Karpas-422 (cell line): ENCODE results near the gene LIPM. TPM values are rescaled to one million over a fixed set of nuclear protein-coding genes. Genes with fewer than 3 reads are reported as not detected.

Experiments
- DNase-seq: peaks from one replicate; pipeline ENCODE4 v3.0.0-alpha.2; 2015
- H2AFZ ChIP-seq: fragments of 200-600 bp; sonication (generic); 2 replicates; pipeline ENCODE4 v1.6.1; 2014; ENCODE audit warnings: antibody characterized with exemption, low read length, mixed read lengths
- H3K27ac ChIP-seq: fragments of 200-600 bp; sonication (generic); 2 replicates; pipeline ENCODE4 v1.5.1; 2014; ENCODE audit warnings: mild to moderate bottlenecking, low read length, moderate library complexity
- H3K27me3 ChIP-seq: fragments of 200-600 bp; sonication (generic); 2 replicates; pipeline ENCODE4 v1.6.1; 2014; ENCODE audit warnings: low read length, mixed read lengths
- H3K36me3 ChIP-seq: fragments of 200-600 bp; sonication (generic); 2 replicates; pipeline ENCODE4 v1.6.1; 2014; ENCODE audit warnings: low read length, mixed read lengths; ENCODE audit not compliant: insufficient read depth
- H3K4me1 ChIP-seq: fragments of 200-600 bp; sonication (generic); 2 replicates; pipeline ENCODE4 v1.6.1; 2014; ENCODE audit warnings: mild to moderate bottlenecking, low read length, mixed read lengths
- H3K4me2 ChIP-seq: fragments of 200-600 bp; sonication (generic); 2 replicates; pipeline ENCODE4 v1.6.1; 2014; ENCODE audit warnings: low read length, low read depth, mild to moderate bottlenecking; ENCODE audit not compliant: poor library complexity, severe bottlenecking
- H3K4me3 ChIP-seq: fragments of 200-600 bp; sonication (generic); 2 replicates; pipeline ENCODE4 v1.5.1; 2014; ENCODE audit warnings: mild to moderate bottlenecking, antibody characterized with exemption, low read length, mixed read lengths
- H3K79me2 ChIP-seq: fragments of 200-600 bp; sonication (generic); 2 replicates; pipeline ENCODE4 v1.6.1; 2014; ENCODE audit warnings: mild to moderate bottlenecking, low read length, mixed read lengths
- H3K9ac ChIP-seq: fragments of 200-600 bp; sonication (generic); 2 replicates; pipeline ENCODE4 v1.6.0; 2014; ENCODE audit warnings: low read length
- H3K9me2 ChIP-seq: fragments of 200-600 bp; sonication (generic), shearing (Covaris generic); replicated peaks from 2 replicates; pipeline ENCODE4 v1.6.0; 2014; ENCODE audit warnings: mild to moderate bottlenecking, low read length, moderate library complexity; ENCODE audit not compliant: insufficient read depth
- H3K9me3 ChIP-seq: fragments of 300-700, 200-600 bp; sonication (generic); 2 replicates; pipeline ENCODE4 v1.6.1; 2014; ENCODE audit warnings: low read length, mixed read lengths
- H4K20me1 ChIP-seq: fragments of 200-600 bp; sonication (generic); 2 replicates; pipeline ENCODE4 v1.6.1; 2014; ENCODE audit warnings: mild to moderate bottlenecking, antibody characterized with exemption, low read length, low read depth; ENCODE audit not compliant: insufficient read depth
- total RNA-seq: library from RNA; depleted of rRNA; stranded (reverse); fragments of >200 nt; shearing (Covaris generic); gene quantifications from 2 replicates; pipeline ENCODE4 v1.2.3, GENCODE V29; 2014; ENCODE audit warnings: low replicate concordance; rRNA removed

LIPM gene
- not detected in 2 replicates for total RNA-seq

DNA sequence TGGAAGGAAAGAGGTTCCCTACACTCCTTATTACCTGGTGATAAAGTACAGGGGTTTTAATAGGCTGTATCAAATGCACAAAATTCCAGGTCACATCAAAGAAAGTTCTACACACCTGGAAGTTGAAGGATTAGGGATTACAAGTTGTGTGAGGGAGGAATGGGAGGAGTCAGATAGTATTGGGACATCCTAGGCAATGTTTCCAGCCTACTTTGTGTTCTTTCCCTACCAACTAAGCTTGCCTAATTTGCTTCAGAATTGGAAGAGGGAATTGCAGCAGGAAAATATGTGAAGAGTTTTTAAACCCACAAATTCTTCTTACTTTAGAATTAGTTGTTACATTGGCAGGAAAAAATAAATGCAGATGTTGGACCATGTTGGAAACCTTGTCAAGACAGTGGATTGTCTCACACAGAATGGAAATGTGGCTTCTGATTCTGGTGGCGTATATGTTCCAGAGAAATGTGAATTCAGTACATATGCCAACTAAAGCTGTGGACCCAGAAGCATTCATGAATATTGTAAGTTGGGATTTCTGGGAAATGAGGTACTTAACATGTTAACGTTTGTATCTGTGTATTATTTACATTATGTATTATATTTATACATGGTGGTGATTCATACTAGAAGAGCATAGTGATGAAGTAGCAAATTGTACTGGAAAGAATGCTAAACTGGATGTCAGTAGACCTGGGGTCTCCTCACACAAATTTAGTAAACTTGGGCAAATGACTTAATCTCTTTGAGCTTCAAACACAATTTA, at the start of gene LIPM:
Gene LIPM (plus strand): TSS at position 208 of the 763 bp plus-strand sequence. CDS start 167 bp downstream, at position 375.
- no peak within 1 kb of the TSS for H2AFZ ChIP-seq
- no peaks in the 10 kb centered on the region for H3K4me1 ChIP-seq
- no peaks in the 10 kb centered on the region for H3K9me3 ChIP-seq
- H3K4me2 ChIP-seq = no peak within 1 kb of the TSS
- DNase-seq = no peak
- no peak within 1 kb of the TSS for H3K27ac ChIP-seq
- no peaks in the 10 kb centered on the region for H3K27me3 ChIP-seq
- no peak within 1 kb of the TSS for H3K9ac ChIP-seq
- H3K36me3 ChIP-seq = no peaks in the 10 kb centered on the region
- no peaks in the 10 kb centered on the region for H4K20me1 ChIP-seq
- no peak within 1 kb of the TSS for H3K4me3 ChIP-seq
- H3K9me2 ChIP-seq = no peaks in the 10 kb centered on the region
- H3K79me2 ChIP-seq = no peaks in the 10 kb centered on the region

DNA sequence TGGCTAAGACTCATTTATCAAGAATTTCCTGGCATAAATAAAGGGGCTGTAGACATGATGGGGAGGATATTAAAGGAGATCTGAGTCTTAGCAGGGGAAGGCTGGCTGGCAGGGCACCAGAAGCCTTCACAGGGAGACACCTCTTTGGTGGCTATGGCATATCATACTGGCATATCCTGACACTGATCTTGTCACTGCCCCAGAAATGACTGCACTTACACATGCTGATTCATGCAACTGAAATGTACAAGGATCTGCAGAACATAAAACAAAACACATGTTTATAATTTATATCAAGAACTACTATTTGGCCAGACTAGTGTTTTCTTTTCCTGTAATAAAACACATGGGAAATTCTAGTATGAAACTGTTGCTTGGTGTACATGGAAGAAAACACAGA, 48.2 kb upstream of the LIPM start:
- Histone ChIP-seq H3K9me3 (no peaks in the 10 kb centered on the region), H3K27ac (no peak overlapping the region), H3K4me3 (no peak overlapping the region), H3K4me1 (no peaks in the 10 kb centered on the region), H3K9me2 (no peaks in the 10 kb centered on the region), H3K9ac (no peak overlapping the region), H2AFZ (no peak overlapping the region), H4K20me1 (no peaks in the 10 kb centered on the region), H3K4me2 (no peak overlapping the region), H3K36me3 (no peaks in the 10 kb centered on the region), H3K27me3 (no peaks in the 10 kb centered on the region), H3K79me2 (no peaks in the 10 kb centered on the region)
- DNase-seq = no peak

DNA sequence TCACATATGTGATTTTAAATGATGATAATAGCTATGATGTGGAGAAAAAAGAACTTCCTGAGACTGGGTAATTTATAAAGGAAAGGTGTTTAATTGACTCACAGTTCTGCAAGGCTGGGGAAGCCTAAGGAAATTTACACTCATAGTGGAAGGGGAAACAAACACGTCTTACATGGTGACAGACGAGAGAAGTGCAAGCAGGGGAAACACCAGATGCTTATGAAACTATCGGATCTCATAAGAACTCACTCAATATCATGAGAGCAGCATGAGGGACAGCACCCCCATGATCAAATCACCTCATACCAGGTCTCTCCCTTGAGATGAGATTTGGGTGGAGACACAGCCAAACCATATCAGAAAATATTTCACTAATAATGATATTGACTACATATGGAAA, 46.8 kb upstream of the LIPM start:
- H3K9ac ChIP-seq = no peak overlapping the region
- H3K79me2 ChIP-seq = no peaks in the 10 kb centered on the region
- DNase-seq = no peak
- H3K4me3 ChIP-seq = no peak overlapping the region
- no peak overlapping the region for H2AFZ ChIP-seq
- H3K9me2 ChIP-seq = no peaks in the 10 kb centered on the region
- no peaks in the 10 kb centered on the region for H4K20me1 ChIP-seq
- no peaks in the 10 kb centered on the region for H3K4me1 ChIP-seq
- H3K27me3 ChIP-seq = no peaks in the 10 kb centered on the region
- no peaks in the 10 kb centered on the region for H3K36me3 ChIP-seq
- H3K9me3 ChIP-seq = no peaks in the 10 kb centered on the region
- H3K27ac ChIP-seq = no peak overlapping the region
- H3K4me2 ChIP-seq = no peak overlapping the region

DNA sequence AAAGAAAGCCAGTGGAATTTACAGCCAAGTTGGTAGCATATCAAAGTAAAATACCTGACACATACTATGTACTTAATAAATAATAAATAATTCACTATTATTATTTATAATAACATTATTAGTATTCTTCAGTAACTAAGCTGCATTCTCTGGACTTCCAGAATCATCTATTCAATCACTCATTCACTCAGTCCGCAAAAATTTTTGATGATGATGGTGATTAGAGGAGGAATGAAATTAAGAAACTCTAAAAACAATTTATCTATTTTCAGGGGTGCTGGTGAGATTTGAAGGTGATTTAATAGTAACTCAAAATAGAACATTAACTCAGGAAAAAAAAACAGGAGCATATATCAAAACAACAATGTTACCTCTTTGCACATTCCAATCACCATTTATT, 45.9 kb upstream of the LIPM start:
- no peak for DNase-seq
- no peaks in the 10 kb centered on the region for H3K9me2 ChIP-seq
- H3K79me2 ChIP-seq = no peaks in the 10 kb centered on the region
- no peak overlapping the region for H2AFZ ChIP-seq
- H3K36me3 ChIP-seq = no peaks in the 10 kb centered on the region
- no peak overlapping the region for H3K27ac ChIP-seq
- no peaks in the 10 kb centered on the region for H3K9me3 ChIP-seq
- no peaks in the 10 kb centered on the region for H4K20me1 ChIP-seq
- no peak overlapping the region for H3K9ac ChIP-seq
- H3K4me2 ChIP-seq = no peak overlapping the region
- H3K27me3 ChIP-seq = no peaks in the 10 kb centered on the region
- H3K4me3 ChIP-seq = no peak overlapping the region
- no peaks in the 10 kb centered on the region for H3K4me1 ChIP-seq

GRCh38 chr10:88759366-88760101, 43.0 kb upstream of the LIPM start, which contains the start of gene LIPN:
Gene LIPN (plus strand): TSS chr10:88760020. CDS start chr10:88761406, 1,386 bp downstream.
- peak within 1 kb of the TSS; percentile 67 for H2AFZ ChIP-seq
- no peaks in the 10 kb centered on the region for H3K79me2 ChIP-seq
- no peaks in the 10 kb centered on the region for H3K4me1 ChIP-seq
- peak; percentile 43 for DNase-seq
- no peaks in the 10 kb centered on the region for H4K20me1 ChIP-seq
- H3K9me2 ChIP-seq = no peaks in the 10 kb centered on the region
- H3K27me3 ChIP-seq = no peaks in the 10 kb centered on the region
- H3K36me3 ChIP-seq = no peaks in the 10 kb centered on the region
- no peaks in the 10 kb centered on the region for H3K9me3 ChIP-seq
- H3K27ac ChIP-seq = no peak within 1 kb of the TSS
- H3K4me3 ChIP-seq = no peak within 1 kb of the TSS
- H3K4me2 ChIP-seq = no peak within 1 kb of the TSS
- H3K9ac ChIP-seq = no peak within 1 kb of the TSS

- H3K79me2 ChIP-seq = no peaks in the 10 kb centered on the region
- no peak for DNase-seq
- no peaks in the 10 kb centered on the region for H3K27me3 ChIP-seq
- no peak overlapping the region for H3K4me3 ChIP-seq
- H3K9me2 ChIP-seq = no peaks in the 10 kb centered on the region
- H3K4me2 ChIP-seq = no peak overlapping the region
- no peak overlapping the region for H2AFZ ChIP-seq
- no peaks in the 10 kb centered on the region for H4K20me1 ChIP-seq
- no peak overlapping the region for H3K27ac ChIP-seq
- no peaks in the 10 kb centered on the region for H3K4me1 ChIP-seq
- no peaks in the 10 kb centered on the region for H3K36me3 ChIP-seq
- no peak overlapping the region for H3K9ac ChIP-seq
- no peaks in the 10 kb centered on the region for H3K9me3 ChIP-seq
Measured at GRCh38 chr10:88762906-88763305, 39.6 kb upstream of the LIPM start.

- H3K9ac ChIP-seq = no peak overlapping the region
- no peaks in the 10 kb centered on the region for H3K36me3 ChIP-seq
- no peaks in the 10 kb centered on the region for H3K27me3 ChIP-seq
Measured at GRCh38 chr10:88763441-88763840, 39.1 kb upstream of the LIPM start.

DNA sequence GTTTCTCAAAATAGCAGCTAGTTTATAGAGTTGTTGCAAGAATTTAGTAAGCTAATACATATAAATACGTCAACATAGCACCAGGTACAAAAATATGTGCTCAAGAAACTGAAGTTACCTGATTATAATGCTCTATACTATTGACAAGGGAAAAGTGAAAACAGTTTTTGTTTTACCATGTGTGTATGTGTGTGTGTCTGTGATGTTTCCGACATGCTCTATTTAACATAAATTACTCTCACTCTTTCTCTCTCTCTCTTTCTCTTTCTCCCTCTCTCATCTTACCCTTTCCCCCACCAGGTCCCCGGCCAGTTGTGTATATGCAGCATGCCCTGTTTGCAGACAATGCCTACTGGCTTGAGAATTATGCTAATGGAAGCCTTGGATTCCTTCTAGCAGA, 38.4 kb upstream of the LIPM start:
- H2AFZ ChIP-seq = no peak overlapping the region
- H3K36me3 ChIP-seq = no peaks in the 10 kb centered on the region
- no peak overlapping the region for H3K4me2 ChIP-seq
- DNase-seq = no peak
- H3K4me1 ChIP-seq = no peaks in the 10 kb centered on the region
- H4K20me1 ChIP-seq = no peaks in the 10 kb centered on the region
- no peak overlapping the region for H3K9ac ChIP-seq
- H3K27me3 ChIP-seq = no peaks in the 10 kb centered on the region
- H3K79me2 ChIP-seq = no peaks in the 10 kb centered on the region
- H3K9me2 ChIP-seq = no peaks in the 10 kb centered on the region
- H3K9me3 ChIP-seq = no peaks in the 10 kb centered on the region
- H3K4me3 ChIP-seq = no peak overlapping the region
- no peak overlapping the region for H3K27ac ChIP-seq

More at GRCh38 chr10:88763441-88763840, 39.1 kb upstream of the LIPM start:
- Histone ChIP-seq H2AFZ (no peak overlapping the region), H3K27ac (no peak overlapping the region), H4K20me1 (no peaks in the 10 kb centered on the region), H3K79me2 (no peaks in the 10 kb centered on the region), H3K4me3 (no peak overlapping the region), H3K9me2 (no peaks in the 10 kb centered on the region), H3K4me1 (no peaks in the 10 kb centered on the region), H3K4me2 (no peak overlapping the region), H3K9me3 (no peaks in the 10 kb centered on the region)
- no peak for DNase-seq
